HG03575 (cell line): ENCODE results near the gene MTM1.

ENCODE experiments used
- ATAC-seq: cut with Tn5 transposase; IDR thresholded peaks from one replicate; pipeline ENCODE4 v1.9.1; 2021; ENCODE audit not compliant: unreplicated experiment, insufficient number of reproducible peaks, low FRiP score; ENCODE audit errors: extremely low read depth

Gene MTM1

GRCh38 chrX:150568320-150569154 lies at the start of gene MTM1:
TSS of gene MTM1 (plus strand) at chrX:150568621. CDS start at chrX:150592615, 23,994 bp downstream.
- ATAC-seq: peak; percentile 72

GRCh38 chrX:150522494-150522893 lies 45.9 kb upstream of the MTM1 start:
- ATAC-seq: no peak

DNA sequence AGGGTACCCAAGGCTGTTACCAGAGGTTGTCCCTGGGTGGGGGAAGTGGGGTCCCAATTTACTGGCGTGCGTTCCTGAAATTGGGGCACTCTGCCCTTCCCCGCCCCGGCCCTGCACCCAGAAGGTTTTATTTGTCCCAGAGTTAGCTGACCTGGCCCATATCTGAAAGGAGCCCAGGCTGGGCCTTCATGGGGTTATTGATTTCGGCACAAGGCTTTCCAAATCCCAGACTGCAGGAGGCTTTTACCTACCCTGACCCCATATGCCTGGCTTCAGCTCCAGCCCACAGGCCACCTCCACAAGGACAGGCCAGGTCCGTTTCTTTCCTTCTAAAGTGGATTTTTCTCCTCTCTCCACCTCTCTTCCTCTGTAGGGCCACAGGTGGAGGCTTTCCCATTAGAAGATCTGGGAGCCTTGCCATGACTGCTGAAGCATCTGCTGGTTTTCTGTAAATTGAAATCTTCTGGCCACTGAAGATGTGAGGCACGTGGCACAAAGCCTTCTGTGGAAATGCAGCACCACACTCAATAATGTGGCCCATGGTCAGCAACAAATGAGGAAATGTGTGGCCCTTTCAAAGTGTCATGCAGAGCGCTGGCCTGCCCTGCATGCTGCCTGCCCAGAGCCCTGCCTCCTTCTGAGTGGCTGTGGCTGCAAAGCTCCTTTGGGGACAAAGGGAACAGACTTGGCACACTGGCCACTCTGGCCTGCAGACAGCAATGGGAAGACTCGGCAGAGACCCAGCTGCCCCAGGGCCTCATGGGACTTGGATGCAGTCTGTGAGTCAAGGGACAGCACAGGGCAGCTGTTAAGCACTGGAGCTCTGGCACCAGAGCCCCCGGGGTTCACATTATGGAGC lies 43.1 kb upstream of the MTM1 start:
- ATAC-seq: no peak

GRCh38 chrX:150526692-150527091 lies 41.7 kb upstream of the MTM1 start:
- ATAC-seq: no peak

GRCh38 chrX:150527108-150527507 lies 41.3 kb upstream of the MTM1 start:
- ATAC-seq: no peak

- no peak for ATAC-seq
Measured at GRCh38 chrX:150529587-150529986, 38.8 kb upstream of the MTM1 start.

DNA sequence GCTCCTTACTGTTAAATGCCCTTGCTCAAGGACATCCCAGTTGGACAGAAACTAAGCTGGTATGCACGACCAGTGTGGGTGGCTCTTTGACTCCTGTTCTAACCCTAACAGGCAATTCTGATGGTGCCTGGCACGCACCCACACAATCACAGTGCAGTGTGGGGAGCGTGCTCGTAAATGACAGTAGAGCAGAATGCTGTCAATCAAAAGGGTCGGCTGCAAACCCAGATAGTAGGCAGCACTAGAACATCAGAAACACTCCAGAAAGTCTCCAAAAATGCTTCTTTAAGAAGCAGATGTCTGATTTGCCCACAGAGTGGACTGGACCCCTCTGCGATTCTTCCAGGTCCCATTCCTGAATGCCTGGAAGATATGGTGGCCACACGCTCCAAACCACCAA lies 37.6 kb upstream of the MTM1 start:
- ATAC-seq: no peak

DNA sequence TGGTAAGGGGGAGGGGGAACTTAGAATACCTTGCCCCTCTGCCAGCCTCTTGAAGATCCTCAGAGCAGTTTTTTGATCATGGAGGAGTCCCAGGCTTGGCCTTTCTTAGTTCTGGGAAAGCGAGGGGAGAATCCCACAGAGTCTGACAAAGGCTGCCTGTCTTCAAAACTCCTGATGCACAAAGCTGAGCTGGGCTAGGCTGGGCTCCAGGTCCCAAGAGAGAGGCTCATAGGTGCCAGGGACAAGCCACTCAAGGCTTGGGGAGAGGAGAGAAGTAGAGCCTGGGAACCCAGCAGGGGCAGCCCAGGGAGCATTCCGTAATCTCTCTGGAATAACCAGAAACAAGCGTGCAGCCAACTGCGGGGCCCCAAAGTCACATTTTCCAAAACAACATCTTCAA lies 37.0 kb upstream of the MTM1 start:
- no peak for ATAC-seq

DNA sequence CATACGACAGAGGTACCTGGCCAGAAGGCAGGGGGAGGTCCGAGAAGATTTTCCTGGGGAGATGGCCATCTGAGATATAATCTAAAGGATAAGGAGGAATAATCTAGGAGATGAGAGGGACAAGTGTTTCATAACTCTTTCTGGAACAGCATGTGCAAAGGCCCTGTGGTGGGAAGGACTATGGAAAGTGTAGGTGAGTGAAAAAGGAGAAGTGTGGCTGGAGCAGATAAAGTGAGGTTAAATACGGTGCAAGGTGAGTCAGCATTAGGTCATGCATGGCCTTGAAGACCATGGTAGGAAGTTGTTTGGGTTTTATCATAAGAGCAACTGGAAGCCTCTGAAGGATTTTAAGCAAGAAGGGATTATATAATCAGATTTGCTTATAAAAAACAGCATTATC lies 34.6 kb upstream of the MTM1 start:
- ATAC-seq: no peak

GRCh38 chrX:150536455-150537116 lies 31.8 kb upstream of the MTM1 start:
- no peak for ATAC-seq

DNA sequence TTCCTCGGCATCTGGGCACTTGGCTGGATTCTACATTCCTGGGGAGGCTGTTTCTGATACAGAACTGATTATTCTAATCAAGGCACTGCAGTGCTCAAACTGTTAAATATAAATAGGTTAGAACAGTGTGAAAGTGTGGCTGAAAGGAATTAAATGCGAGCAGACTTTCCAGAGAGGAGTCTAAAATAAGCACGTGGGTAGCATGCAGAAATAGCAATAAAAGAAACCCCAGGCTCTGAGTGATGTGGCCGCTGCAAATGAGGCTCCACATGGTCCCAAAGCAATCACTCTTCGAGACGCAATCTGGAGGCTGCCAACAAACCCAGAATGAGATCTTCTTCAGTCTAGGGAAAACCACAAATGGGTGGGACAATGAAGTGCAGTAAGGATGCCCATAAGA lies 30.6 kb upstream of the MTM1 start:
- no peak for ATAC-seq

DNA sequence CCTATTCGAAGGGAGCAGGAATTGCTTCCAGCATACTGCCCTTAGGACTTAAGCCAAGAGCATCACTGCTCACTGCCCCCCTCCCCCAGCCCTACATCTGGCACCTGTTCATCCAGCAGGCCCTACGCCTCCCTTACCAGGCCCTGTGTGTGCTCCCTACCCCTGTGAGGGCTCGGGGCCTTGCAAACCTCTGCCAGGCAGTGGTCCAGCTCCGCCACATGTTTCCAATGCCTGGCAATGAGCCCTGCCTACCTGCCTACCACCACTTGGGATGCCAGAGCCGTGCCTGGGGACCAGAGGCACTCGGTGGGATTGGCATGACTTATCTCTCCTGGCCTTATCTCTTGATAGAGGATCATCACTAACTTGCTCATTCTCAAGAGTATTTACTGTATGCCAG lies 27.5 kb upstream of the MTM1 start:
- ATAC-seq: no peak

GRCh38 chrX:150542846-150543229 lies 25.6 kb upstream of the MTM1 start:
- ATAC-seq: peak; percentile 16

GRCh38 chrX:150543230-150544155 lies 24.9 kb upstream of the MTM1 start:
- peak; percentile 37 for ATAC-seq

- no peak for ATAC-seq
Measured at GRCh38 chrX:150544222-150544787, 24.1 kb upstream of the MTM1 start.

- no peak for ATAC-seq
Measured at GRCh38 chrX:150544835-150545770, 23.3 kb upstream of the MTM1 start.

DNA sequence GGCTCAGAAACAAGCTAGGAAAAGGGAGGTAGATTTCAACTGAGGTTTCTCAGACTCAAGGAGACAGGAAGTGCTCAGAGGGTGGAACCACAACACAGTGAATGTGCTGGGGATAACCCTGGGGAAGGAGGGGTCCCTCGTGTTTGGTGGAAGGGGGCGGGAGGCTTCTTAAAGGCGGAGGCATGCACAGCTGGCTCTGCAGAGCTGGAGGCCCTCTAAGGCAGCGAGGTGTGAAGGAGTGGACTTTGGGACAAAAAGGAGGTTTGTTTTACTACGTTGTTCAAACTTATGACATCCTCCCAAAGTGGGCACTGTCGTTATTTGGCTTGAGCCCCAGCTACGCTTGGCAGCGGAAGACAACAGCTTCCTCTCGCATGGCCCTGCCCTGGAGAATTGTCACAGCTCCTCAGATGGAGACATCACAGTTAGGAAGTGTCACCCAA lies 21.7 kb upstream of the MTM1 start:
- ATAC-seq: no peak
